GM19467 (cell line): Measurements from ENCODE around the gene ZNF217.
"Not testable (repeated sequence)": the region's sequence is repeated elsewhere in the genome, so short reads cannot be mapped to it uniquely, and the experiment has no call there.

Experiments used
- ATAC-seq: cut with Tn5 transposase; IDR thresholded peaks from one replicate; pipeline ENCODE4 v1.9.1; 2021; ENCODE audit warnings: mild to moderate bottlenecking, moderate library complexity; ENCODE audit not compliant: unreplicated experiment

The ZNF217 gene

DNA sequence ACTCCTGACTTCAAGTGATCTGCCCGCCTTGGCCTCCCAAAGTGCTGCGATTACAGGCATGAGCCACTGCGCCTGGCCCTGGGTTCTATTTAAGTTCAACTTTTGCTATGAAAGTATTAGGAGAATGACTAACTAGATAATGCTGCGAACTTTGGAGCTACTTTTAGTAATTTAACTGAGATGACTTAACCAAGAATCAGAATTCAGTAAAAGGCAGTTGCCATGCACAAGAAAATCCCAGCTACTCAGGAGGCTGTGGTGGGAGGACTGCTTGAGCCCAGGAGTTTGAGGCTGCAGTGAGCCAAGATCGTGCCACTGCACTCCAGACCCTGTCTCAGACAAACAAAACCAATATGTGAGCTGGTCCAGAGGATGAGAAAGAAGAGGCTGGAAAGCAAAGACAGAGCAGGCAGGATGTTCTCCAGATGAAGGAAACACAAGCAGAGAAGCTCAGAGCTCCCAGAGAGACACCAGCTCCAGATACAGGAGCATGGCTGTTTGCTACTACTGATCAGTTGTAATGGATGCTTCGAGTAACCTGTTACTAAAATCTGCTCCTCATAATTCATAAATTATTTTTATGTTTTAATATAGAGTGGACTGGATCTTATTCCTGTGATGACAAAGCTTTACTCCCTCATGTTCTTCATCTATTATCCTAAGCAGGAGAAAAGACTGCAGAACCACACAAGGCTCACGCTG, 23.9 kb downstream of the ZNF217 start:
- no peak for ATAC-seq

DNA sequence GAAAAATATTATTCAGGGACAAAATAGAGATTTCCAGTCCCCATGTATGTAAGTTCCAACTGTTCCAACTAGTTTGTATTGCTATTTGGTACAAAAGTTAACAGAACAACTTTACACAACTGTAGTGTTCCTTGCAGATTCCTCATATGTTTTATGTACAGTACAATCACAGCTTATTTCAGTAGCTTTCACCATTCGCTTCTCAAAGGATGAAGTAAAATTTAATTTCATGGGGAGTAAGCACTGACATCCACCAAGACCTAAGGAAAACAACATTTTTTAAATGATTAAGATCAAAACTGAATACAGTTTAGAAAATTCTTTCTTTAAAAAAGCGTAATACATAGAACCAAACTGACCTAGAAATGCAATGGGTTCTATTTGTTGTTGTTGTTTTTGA, 24.6 kb downstream of the ZNF217 start:
- no peak for ATAC-seq

DNA sequence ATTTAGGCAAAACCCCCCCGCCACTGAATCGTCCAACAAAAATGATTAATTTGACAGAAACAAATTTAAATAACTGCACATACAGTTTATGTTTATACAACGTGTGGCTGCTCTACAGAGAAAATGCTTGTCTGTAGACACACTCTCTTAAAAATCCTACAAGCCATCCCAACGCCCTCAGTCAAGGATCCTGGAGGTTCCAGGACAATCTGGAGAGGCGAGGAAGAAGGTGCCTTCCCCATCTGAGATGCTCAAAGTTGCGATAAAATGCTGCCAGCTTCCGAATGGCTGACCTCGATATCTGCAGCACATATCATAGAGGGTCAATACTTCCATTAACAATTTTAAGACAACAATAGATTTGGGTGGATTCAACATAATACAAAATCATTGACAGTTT, 25.3 kb downstream of the ZNF217 start:
- no peak for ATAC-seq

DNA sequence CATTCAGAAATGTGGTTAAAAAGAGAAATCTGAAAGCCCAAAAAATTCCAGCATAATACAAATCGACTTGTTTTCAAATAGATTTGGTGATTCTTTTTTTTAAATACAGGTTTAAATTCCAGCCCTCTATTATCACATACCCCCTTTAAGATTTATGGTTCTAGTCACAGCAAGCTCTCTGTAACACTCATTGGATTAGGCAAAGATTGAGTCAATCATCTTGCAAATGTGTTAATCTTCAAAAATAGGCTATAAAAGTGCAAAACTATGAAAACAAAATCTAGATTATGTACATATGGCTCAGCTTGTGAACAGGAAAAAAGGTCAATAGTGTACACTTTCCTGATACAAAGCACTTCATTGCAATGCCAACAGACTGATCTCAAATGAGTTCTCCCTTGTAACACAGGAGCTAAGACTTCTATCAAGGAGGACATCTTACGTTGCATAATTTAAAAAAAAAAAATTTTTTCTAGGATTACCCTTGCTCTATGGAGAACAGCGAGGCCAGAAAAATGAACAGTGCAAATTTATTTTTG, 26.2 kb downstream of the ZNF217 start:
- no peak for ATAC-seq

DNA sequence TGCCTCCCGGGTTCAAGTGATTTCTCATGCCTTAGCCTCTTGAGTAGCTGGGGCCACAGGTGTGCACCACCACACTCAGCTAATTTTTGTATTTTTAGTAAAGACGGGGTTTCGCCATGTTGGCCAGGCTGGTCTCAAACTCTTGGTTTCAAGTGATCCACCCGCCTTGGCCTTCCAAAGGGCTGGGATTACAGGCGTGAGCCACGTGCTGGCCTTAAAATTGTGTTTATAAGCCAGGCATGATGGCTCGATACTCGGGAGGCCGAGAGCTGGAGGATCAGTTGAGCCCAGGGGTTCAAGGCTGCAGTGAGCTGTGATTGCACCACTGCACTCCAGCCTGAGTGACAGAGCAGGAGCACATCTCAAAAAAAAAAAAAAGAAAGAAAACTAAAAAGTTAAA, 27.0 kb downstream of the ZNF217 start:
- ATAC-seq, result not testable (repeated sequence)

DNA sequence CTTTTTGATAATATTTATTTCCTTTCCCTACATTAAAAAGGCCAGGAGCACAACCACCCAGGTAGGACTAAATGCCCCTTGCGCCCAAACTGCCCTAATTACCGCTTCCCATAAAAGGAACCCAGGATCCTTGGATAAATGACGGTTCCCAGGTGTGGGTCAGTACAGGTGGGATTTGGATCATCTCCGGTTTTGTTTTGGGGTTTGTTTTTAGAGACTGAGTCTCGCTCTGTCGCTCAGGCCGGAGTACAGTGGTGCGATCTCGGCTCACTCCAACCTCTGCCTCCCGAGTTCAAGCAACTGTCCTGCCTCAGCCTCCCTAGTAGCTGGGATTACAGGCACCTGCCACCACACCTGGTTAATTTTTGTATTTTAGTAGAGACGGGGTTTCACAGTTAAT, 28.4 kb downstream of the ZNF217 start:
- no peak for ATAC-seq

DNA sequence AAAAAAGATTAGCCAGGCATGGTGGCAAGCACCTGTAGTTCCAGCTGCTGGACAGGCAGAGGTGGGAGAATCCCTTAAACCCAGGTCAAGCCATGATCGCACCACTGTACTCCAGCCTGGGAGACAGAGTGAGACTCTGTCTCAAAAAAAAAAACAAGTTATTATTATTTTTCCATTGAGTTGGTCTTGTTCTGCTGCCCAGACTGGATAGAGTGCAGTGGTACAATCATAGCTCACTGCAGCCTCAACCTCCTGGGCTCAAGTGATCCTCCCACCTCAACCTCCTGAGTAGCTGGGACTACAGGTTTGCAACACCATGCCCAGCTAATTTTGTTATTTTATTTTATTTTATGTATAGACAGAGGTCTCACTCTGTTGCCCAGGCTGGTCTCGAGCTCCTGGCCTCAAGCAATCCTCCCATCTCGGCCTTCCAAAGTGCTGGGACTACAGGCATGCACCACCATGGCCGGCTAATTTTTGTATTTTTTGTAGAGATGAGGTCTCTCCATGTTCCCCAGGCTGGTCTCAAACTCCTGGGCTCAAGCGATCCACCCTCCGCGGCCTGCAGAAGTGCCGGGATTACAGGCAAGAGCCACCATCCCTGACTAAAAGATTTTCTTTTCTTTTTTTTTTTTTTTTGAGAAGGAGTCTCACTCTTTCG, 31.4 kb downstream of the ZNF217 start:
- not testable (repeated sequence) for ATAC-seq

DNA sequence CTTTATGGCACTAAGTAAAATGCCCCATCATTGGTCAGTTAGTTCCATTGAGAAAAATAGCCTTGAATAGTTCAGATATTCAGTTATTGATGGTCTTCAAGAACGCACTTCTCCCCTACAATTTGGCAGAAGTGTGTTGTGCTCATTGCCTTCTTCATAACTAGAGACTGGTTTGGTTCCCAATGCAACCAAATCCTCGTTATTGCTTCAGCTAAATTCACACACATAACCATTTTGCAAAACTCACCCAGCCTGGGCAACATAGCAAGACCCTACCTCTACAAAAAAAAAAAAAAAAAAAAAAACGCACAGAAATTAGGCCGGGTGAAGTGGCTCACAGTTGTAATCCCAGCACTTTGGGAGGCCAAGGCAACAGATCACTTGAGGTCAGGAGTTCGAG, 32.1 kb downstream of the ZNF217 start:
- ATAC-seq, result no peak

DNA sequence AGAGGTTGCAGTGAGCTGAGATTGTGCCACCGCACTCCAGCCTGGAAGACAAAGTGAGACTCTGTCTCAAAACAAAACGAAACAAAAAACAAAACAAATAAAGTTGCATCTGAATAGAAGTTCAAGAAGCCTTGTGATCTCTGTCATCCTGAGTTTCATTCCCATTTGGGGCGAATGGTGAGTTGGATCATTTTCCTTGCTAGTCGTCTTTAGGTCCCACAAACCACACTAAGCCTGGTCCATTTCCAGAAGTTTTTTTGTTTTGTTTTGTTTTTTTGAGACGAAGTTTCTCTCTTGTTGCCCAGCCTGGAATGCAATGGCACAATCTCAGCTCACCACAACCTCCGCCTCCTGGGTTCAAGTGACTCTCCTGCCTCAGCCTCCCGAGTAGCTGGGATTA, 33.8 kb downstream of the ZNF217 start:
- ATAC-seq, result no peak

DNA sequence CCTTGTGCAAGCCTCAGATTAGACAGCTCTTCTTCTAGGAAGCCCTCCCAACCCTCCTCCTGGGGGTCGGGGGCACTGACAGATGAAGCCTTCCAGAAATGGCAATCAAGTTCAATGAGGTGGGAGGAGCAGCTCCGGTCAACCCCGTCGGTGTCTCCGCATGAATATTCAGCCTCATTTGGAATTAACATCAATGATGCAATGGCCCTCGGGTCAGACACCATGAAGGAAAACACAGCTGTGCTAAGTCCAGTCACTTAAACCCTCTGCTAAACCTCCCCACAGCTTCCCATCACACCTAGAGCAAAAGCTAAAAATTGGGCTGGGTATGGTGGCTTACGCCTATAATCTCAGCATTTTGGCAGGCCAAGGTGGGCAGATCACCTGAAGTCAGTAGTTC, 36.5 kb downstream of the ZNF217 start:
- no peak for ATAC-seq

DNA sequence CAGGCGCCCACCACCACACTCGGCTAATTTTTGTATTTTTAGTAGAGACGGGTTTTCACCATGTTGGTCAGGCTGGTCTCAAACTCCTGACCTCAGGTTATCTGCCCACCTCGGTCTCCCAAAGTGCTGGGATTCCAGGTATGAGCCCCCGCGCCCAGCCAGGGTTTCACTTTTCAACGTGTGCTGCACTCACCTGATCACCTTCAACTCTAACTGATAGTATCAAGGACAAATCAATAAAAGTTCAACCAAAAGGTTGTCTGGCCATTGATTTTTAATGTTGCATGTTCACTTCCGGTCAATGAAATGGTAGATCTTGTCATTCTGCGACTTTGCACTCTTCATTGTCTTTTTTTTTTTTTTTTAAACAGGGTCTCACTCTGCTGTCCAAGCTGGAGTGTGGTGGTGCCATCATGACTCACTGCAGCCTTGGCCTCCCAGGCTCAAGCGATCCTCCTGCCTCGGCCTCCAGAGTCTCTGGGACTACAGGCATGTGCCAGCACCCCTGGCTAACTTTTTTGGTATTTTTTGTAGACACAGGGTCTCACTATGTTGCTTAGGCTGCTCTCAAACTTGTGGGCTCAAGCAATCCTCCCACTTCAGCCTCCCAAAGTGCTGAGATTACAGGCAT, 37.3 kb downstream of the ZNF217 start:
- ATAC-seq, result no peak

DNA sequence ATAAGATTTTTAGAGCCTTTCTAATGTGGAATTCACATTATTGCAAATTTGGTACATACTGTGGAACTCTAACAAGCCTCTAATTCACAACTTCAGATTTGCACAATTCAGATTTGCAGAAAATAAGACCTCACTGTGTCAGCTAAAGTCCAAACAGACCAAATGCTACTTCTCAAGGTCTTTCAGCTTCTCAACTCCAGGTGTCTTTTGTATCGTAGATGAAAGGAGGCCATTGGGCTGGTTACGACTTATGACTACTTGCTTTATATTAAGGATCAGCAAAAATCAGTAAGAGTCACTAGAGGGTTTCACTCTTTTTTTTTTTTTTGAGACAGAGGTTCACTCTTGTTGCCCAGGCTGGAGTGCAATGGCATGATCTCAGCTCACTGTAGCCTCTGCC, 37.8 kb downstream of the ZNF217 start:
- no peak for ATAC-seq

DNA sequence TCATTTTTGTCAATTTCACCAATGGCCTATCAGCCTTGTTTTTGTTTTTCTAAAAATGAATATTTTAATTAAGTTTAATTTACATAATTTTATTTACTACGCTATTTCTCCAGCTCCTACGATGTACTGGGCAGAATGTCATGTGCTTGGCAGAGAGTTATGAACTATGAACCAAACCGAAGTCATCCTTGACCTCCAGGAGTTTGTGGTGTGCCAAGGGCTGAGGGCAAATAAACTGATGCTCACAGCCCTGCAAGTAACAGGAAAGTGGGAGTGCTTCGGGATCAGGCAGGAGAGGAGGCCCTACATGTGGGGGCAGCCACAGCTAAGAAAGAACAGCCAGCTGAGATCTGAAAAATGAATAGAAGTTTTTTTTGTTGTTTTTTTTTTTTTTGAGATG, 38.6 kb downstream of the ZNF217 start:
- ATAC-seq, result no peak

DNA sequence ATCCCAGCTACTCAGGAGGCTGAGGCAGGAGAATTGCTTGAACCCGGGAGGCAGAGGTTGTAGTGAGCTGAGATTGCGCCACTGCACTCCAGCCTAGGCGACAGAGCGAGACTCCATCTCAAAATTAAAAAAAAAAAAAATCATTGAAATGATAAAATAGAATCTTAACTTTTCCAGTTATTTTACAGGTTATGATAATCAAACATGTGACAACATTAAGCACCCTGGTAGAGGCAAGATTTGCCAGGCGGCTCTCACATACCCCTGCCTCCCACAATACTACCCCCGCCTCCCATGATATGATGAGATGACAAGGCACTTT, 41.1 kb downstream of the ZNF217 start:
- ATAC-seq, result not testable (repeated sequence)

DNA sequence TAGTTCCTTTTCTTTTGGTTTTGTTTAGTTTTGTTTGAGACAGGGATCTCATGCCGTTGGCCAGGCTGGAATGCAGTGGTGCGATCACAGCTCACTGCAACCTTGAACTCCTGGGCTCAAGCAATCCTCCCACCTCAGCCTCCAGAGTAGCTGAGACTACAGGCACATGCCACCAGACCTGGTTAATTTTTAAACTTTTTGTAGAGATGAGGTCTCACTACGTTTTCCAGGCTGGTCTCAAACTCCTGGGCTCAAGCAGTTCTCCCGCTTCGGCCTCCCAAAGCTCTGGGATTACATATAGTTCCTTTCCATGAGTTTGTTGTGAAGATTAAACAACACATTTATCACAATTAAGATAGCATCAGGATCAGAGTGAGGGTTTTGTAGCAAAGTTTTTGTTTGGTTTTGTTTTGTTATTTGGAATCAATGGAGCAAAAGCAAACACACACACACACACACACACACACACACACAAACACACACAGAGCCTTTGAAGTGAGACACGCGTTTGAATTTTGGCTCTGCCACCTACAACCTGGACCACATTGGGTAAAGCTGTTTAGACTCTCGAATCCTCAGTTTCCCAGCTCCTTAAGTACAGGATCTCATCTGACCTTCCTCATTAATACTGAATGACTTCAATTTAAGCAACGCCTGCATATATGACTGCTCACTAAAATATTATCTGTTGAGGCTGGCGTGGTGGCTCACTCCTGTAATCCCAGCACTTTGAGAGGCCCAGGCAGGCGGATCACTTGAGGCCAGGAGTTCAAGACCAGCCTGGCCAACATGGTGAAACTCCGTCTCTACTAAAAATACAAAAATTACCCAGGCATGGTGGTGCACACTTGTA, 41.7 kb downstream of the ZNF217 start:
- ATAC-seq, result not testable (repeated sequence)

DNA sequence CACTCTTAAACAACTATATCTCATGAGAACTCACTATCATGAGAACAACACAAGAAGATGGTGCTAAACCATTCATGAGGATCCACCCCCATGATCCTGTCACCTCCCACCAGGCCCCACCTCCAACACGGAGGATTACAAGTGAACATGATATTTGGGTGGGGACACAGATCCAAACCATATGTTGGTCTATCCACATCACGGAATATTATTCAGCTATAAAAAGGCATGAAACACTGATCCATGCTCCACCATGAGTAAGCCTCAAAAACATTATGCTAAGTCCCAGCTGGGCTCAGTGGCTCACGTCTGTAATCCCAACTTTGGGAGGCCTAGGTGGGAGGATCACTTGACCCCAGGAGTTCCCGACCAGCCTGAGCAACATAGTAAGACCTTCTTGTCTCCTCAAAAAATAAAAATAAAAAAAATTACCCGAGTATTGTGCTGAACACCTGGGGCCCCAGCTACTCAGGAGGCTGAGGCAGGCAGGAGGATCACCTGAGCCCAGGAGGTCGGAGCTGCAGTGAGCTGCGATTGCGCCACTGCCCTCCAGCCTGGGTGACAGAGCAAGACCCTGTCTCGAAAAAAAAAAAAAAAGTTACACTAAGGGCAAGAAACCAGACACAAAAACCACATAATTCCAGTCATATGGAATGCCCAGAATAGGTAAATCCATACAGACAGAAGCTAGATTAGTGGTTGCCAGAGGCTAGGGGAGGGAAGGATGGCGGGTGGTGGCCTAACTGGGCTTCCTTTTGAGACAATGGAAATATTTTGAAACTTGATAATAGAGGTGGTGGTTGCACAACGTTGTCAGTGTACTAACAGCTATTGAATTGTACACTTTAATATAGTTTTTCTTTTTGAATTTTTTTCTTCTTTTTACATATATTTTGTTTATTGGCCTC, 43.1 kb downstream of the ZNF217 start:
- ATAC-seq, result no peak

DNA sequence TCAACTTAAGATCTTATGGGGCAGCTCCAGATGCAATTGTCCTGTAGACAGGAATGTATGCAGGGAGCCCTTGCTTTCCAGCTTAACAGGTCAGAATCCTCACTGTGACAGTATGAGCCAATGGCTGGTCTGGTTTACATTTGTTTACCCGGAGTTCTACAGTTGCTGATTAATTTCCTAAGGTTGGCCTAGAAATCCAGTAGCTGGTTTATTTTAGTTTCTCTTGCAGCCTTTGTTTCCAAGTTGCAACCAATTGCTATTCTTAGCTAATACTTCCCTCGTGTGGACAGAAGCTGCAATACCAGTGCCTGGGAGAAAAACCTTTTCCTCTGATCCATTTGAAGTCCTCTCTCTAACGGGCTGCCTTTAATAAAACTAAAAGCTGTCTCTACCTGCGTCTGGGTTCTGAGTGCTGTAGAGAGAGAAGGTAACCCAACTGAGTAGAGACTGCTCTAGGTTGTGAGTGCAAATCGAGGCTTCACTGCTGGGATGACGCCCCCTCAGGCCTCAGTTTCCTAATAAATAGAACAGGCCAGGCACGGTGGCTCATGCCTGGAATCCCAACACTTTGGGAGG, 45.9 kb downstream of the ZNF217 start:
- ATAC-seq, result no peak

DNA sequence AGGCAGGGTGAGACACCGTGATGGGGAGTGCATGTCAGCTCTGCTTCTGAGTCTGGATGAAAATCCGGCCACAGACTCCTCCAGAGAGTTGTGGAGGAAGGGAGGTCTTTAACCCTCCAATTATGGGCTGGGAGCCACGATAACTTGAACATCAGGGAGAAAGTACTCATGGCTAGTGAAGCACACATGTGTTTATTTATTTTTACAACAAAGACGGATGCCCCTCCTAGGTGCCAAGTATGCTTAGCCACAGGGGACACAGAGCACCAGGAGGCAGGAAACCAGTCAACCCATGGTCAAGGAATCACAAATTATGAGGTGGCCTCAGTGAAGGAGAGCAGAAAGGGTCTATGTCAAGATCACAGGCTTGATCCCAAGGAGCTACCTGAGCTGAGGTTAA, 54.1 kb downstream of the ZNF217 start:
- ATAC-seq, result no peak

DNA sequence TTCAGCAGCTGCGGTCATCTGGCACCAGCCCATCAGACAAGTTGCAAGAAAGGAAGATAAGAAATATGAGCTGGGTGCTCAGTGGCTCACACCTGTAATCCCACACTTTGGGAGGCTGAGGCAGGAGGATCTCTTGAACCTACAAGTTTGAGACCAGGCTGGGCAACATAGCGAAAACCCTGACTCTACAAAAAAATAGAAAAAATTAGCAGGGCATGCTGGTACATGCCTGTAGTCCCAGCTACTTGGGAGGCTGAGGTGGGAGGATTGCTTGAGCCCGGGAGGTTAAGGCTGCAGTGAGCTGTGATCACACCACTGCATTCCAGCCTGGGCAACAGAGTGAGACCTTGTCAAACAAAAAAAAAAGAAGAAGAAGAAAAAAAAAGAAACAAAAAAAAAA, 57.3 kb downstream of the ZNF217 start:
- ATAC-seq, result not testable (repeated sequence)

DNA sequence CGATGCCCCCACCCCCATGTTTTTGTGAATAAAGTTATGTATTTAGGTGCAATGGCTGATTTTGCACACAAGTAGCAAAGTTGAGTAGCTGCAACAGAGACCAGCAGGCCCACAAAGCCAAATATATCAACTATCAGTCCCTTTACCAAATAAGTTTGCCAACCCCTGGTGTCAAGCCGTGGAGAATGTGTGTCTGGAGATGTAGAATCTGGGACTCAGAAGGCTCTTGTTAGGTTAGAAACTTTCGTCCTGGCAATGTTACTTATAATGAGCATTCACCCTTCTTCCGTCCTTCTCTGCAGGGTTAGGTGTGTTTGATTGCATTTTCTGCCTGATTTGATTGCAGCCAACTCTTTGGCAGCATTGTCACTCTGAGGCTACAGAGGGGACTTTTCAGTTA, 57.8 kb downstream of the ZNF217 start:
- no peak for ATAC-seq
